Stomach (tissue), 9 donors: ENCODE data around the gene PRADC1. TPM values are rescaled to one million over a fixed set of nuclear protein-coding genes. Genes with fewer than 3 reads are reported as not detected.

Source experiments
- DNase-seq, 2 donors: peaks; one replicate each; pipeline versions ENCODE4 v3.0.0 to v3.0.0-alpha.2; 2013 to 2019
- H3K27ac ChIP-seq, 5 donors: fragments of 200-600 bp in 4 of 5; sonication (generic) in 4 of 5; one replicate each; pipeline ENCODE4 v1.5.1; 2013 to 2019; ENCODE audit warnings: mild to moderate bottlenecking in 1 of 5, moderate library complexity in 1 of 5
- H3K27me3 ChIP-seq, 3 donors: fragments of 200-600 bp; sonication (generic); one replicate each; pipeline ENCODE4 v1.5.1; 2017 to 2019; ENCODE audit warnings: mixed run types in 1 of 3
- H3K36me3 ChIP-seq, 4 donors: fragments of 200-600 bp; sonication (generic); 1 replicate in 3 of 4; 2 replicates in 1 of 4; pipeline ENCODE4 v1.5.1; 2016 to 2019
- H3K4me1 ChIP-seq, 4 donors: fragments of 200-600 bp; sonication (generic); one replicate each; pipeline ENCODE4 v1.5.1; 2016 to 2019
- H3K4me3 ChIP-seq, 4 donors: fragments of 200-600 bp; sonication (generic) in 3 of 4; one replicate each; pipeline ENCODE4 v1.5.1; 2016 to 2019; ENCODE audit warnings: mild to moderate bottlenecking in 1 of 4
- H3K9me3 ChIP-seq, 4 donors: fragments of 200-600 bp; sonication (generic); one replicate each; pipeline ENCODE4 v1.5.1; 2016 to 2019
- EP300 ChIP-seq: sonication (generic); formaldehyde crosslinking; IDR thresholded peaks from one replicate; pipeline ENCODE4 v1.6.1; 2017; ENCODE audit warnings: antibody characterized with exemption
- POLR2A ChIP-seq, 4 donors: fragments of 450-650 bp; IDR thresholded peaks; one replicate each; pipeline ENCODE4 v1.6.1; 2016; ENCODE audit warnings: antibody characterized with exemption in 4 of 4, control low read depth in 2 of 4, mild to moderate bottlenecking in 1 of 4, moderate library complexity in 1 of 4
- POLR2AphosphoS5 ChIP-seq, 3 donors: sonication (generic); formaldehyde crosslinking; IDR thresholded peaks; one replicate each; pipeline ENCODE4 v1.6.1; 2016; ENCODE audit warnings: antibody characterized with exemption in 3 of 3
- WGBS, 5 donors: extraction: QIAGEN DNeasy Blood & Tissue Kit in 3 of 5; methylation state at CpG; one replicate each; pipeline versions ENCODE4 v1.1.5 to v1.1.7; 2013 to 2018; 5-methylcytosine and 5-hydroxymethylcytosine counted together
- intact Hi-C: fragments of 100-400 bp; cut with DNase I; formaldehyde crosslinking; loops from one replicate; pipeline ENCODE4 v1.15.1; 2023; ENCODE audit warnings: low total_unique reads
- polyA plus RNA-seq, 3 donors: library from polyadenylated mRNA; stranded (reverse); fragments of 200-250 nt; gene quantifications; one replicate each; pipeline ENCODE4 v1.2.3, GENCODE V29; 2013
- total RNA-seq, 5 donors: library from RNA; depleted of rRNA; stranded (reverse); fragments of >200 nt; gene quantifications; one replicate each; pipeline versions ENCODE4 v1.1.0 to v1.2.3, GENCODE V29; 2014 to 2016
- TF ChIP-seq, protein P1 (sequence below), 7 experiments: fragments of 450-650 bp in 4 of 7; fragments of 200-600 bp in 3 of 7; sonication (generic) in 3 of 7; IDR thresholded peaks; one replicate each; pipeline ENCODE4 v1.5.1; 2016 to 2019; ENCODE audit warnings: antibody characterized with exemption in 7 of 7, control low read depth in 2 of 7, mild to moderate bottlenecking in 1 of 7
- donor health status: healthy with polysubstance abuse.
- donor health status: Bipolar disorder and iron deficiency.
- donor health status: healthy.

Gene PRADC1
- total and polyA plus RNA-seq, 8 donors = 7.1 to 123 (median 22.1) TPM

DNA sequence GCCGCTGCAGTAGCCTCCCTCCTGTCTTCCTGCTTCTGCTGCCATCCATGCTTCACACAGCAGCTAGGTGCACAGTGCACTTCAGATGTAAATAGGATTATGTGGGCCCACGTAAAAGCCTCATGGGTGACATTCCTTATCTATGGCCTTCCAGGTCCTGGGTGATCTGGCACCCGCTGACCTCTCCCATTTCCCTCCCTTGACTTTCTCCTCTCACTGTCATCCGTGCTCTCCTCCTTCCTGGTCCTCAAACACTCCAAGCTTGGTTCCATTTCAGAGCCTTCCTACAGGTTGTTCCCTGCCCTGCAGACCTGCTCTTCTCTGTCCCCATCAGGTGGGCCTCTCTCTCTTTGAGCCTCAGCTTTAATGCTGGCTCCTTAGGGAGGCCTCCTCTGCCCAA lies 23.0 kb downstream of the PRADC1 start:
- intact Hi-C loops = no loop called here
- no peak for TF ChIP-seq EP300
- no peak for TF ChIP-seq POLR2AphosphoS5 (IDR thresholded peaks at IDR 0.05)
- TF ChIP-seq POLR2A (IDR thresholded peaks at IDR 0.05) = no peak
- TF ChIP-seq, protein P1, sequence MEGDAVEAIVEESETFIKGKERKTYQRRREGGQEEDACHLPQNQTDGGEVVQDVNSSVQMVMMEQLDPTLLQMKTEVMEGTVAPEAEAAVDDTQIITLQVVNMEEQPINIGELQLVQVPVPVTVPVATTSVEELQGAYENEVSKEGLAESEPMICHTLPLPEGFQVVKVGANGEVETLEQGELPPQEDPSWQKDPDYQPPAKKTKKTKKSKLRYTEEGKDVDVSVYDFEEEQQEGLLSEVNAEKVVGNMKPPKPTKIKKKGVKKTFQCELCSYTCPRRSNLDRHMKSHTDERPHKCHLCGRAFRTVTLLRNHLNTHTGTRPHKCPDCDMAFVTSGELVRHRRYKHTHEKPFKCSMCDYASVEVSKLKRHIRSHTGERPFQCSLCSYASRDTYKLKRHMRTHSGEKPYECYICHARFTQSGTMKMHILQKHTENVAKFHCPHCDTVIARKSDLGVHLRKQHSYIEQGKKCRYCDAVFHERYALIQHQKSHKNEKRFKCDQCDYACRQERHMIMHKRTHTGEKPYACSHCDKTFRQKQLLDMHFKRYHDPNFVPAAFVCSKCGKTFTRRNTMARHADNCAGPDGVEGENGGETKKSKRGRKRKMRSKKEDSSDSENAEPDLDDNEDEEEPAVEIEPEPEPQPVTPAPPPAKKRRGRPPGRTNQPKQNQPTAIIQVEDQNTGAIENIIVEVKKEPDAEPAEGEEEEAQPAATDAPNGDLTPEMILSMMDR (IDR thresholded peaks at IDR 0.05) = no peak
- 67 to 80% (median 77%) methylated on average over 4 of the region's 4 CpGs for WGBS, 5 donors

DNA sequence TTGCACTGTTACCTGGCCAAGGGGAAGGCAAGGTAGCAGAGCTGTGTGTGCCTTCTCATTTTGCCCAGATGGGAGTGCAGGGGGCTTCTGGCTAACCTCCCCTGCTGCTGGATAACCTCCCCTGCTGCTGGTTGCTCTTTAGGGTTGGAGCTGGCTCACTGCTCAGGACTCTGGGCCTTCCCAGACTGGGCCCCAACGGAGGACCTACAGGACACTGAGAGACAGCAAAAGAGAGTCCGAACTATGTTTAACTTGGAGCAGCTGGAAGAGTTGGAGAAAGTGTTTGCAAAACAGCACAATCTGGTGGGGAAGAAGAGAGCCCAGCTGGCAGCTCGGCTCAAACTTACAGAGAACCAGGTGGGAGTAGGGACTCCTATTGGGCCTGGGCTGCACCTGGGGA lies 24.8 kb downstream of the PRADC1 start:
- TF ChIP-seq, protein P1 (IDR thresholded peaks at IDR 0.05) = no peak
- TF ChIP-seq POLR2AphosphoS5 (IDR thresholded peaks at IDR 0.05) (no peak), POLR2A (IDR thresholded peaks at IDR 0.05) (no peak)
- H3K4me1 ChIP-seq = peaks cover 5 to 15% (median 11%) of the 10 kb centered on the region in 4 donors
- intact Hi-C loops = no loop called here
- WGBS, 5 donors = 57 to 74% (median 69%) methylated on average over 3 of the region's 3 CpGs
- H3K9me3 ChIP-seq = no peaks in the 10 kb centered on the region
- no peak overlapping the region for H3K27ac ChIP-seq
- peaks cover 0 to 26% (median 14%) of the 10 kb centered on the region in 3 donors for H3K27me3 ChIP-seq
- no peaks in the 10 kb centered on the region for H3K36me3 ChIP-seq
- DNase-seq = no peak
- H3K4me3 ChIP-seq = no peak overlapping the region

More for the DNA sequence above, 23.0 kb downstream of the PRADC1 start:
- peaks cover 4 to 26% (median 24%) of the 10 kb centered on the region in 4 donors for H3K4me1 ChIP-seq
- peaks cover 0 to 8% (median 4%) of the 10 kb centered on the region in 3 donors for H3K27me3 ChIP-seq
- no peak overlapping the region for H3K27ac ChIP-seq
- no peaks in the 10 kb centered on the region for H3K9me3 ChIP-seq
- no peak for DNase-seq
- H3K36me3 ChIP-seq = no peaks in the 10 kb centered on the region
- H3K4me3 ChIP-seq = no peak overlapping the region

GRCh38 chr2:73205611-73206010 lies 27.4 kb downstream of the PRADC1 start:
- TF ChIP-seq, protein P1 (IDR thresholded peaks at IDR 0.05) = no peak
- TF ChIP-seq POLR2AphosphoS5 (IDR thresholded peaks at IDR 0.05) (no peak), POLR2A (IDR thresholded peaks at IDR 0.05) (no peak), EP300 (no peak)

GRCh38 chr2:73203055-73203681 lies 29.9 kb downstream of the PRADC1 start:
- WGBS, 5 donors = 3 to 9% (median 6%) methylated on average over 36 to 44 of the region's 44 CpGs
- intact Hi-C loops = no loop called here
- H3K4me3 ChIP-seq = peak overlapping the region; percentile 18 to 48 (median 26)
- no peaks in the 10 kb centered on the region for H3K36me3 ChIP-seq
- no peaks in the 10 kb centered on the region for H3K9me3 ChIP-seq
- peaks cover 13 to 77% (median 40%) of the 10 kb centered on the region in 3 donors for H3K27me3 ChIP-seq
- H3K4me1 ChIP-seq = peaks cover 16 to 18% (median 16%) of the 10 kb centered on the region in 4 donors
- DNase-seq = peak in 1 of 2 donors; percentile 36
- TF ChIP-seq, protein P1 (IDR thresholded peaks at IDR 0.05) = no peak
- no peak for TF ChIP-seq POLR2A (IDR thresholded peaks at IDR 0.05)
- no peak for TF ChIP-seq POLR2AphosphoS5 (IDR thresholded peaks at IDR 0.05)
- H3K27ac ChIP-seq = no peak overlapping the region

More at GRCh38 chr2:73205611-73206010, 27.4 kb downstream of the PRADC1 start:
- Histone ChIP-seq H3K27me3 (peaks cover 13 to 52% (median 40%) of the 10 kb centered on the region in 3 donors), H3K27ac (no peak overlapping the region), H3K4me3 (no peak overlapping the region), H3K9me3 (no peaks in the 10 kb centered on the region), H3K36me3 (no peaks in the 10 kb centered on the region), H3K4me1 (peaks cover 16 to 18% (median 16%) of the 10 kb centered on the region in 4 donors)
- intact Hi-C loops = no loop called here
- DNase-seq = no peak
- WGBS, 5 donors = 86 to 93% (median 90%) methylated on average over 6 of the region's 6 CpGs
